Spleen (tissue), 11 donors: ENCODE data around the gene RBPJL. TPM values are rescaled to one million over a fixed set of nuclear protein-coding genes. Genes with fewer than 3 reads are reported as not detected.

Experiments
- DNase-seq: peaks from one replicate; pipeline ENCODE4 v3.0.0-alpha.2; 2020
- H3K27ac ChIP-seq, 8 donors: fragments of 200-600 bp; sonication (generic) in 7 of 8; 1 replicate in 4 of 8; 2 replicates in 4 of 8; pipeline versions ENCODE4 v1.5.0 to v1.8.0; 2016 to 2021; ENCODE audit warnings: inconsistent platforms in 4 of 8, mild to moderate bottlenecking in 4 of 8, moderate library complexity in 1 of 8
- H3K27me3 ChIP-seq, 7 donors: fragments of 200-600 bp; sonication (generic) in 6 of 7; replicated peaks in 1 of 7; 1 replicate in 4 of 7; 2 replicates in 3 of 7; pipeline versions ENCODE4 v1.5.0 to v1.8.0; 2016 to 2021; ENCODE audit warnings: inconsistent platforms in 3 of 7, mild to moderate bottlenecking in 1 of 7
- H3K36me3 ChIP-seq, 6 donors: fragments of 200-600 bp; sonication (generic) in 5 of 6; 1 replicate in 4 of 6; 2 replicates in 2 of 6; pipeline versions ENCODE4 v1.5.0 to v1.8.0; 2016 to 2021; ENCODE audit warnings: inconsistent platforms in 2 of 6
- H3K4me1 ChIP-seq, 6 donors: fragments of 200-600 bp; sonication (generic) in 5 of 6; 1 replicate in 3 of 6; 2 replicates in 3 of 6; pipeline versions ENCODE4 v1.5.0 to v1.8.0; 2016 to 2021; ENCODE audit warnings: inconsistent platforms in 3 of 6
- H3K4me3 ChIP-seq, 8 donors: fragments of 200-600 bp; sonication (generic) in 7 of 8; 1 replicate in 4 of 8; 2 replicates in 4 of 8; pipeline versions ENCODE4 v1.5.0 to v1.8.0; 2016 to 2021; ENCODE audit warnings: inconsistent platforms in 4 of 8, mild to moderate bottlenecking in 4 of 8, moderate library complexity in 2 of 8
- H3K9me3 ChIP-seq, 8 donors: fragments of 200-600 bp; sonication (generic) in 7 of 8; 1 replicate in 4 of 8; 2 replicates in 4 of 8; pipeline versions ENCODE4 v1.5.0 to v1.8.0; 2016 to 2021; ENCODE audit warnings: inconsistent platforms in 4 of 8
- POLR2A ChIP-seq, 3 donors: fragments of 450-650 bp; IDR thresholded peaks; one replicate each; pipeline ENCODE4 v1.5.1; 2017; ENCODE audit warnings: antibody characterized with exemption in 3 of 3, mild to moderate bottlenecking in 1 of 3
- POLR2AphosphoS5 ChIP-seq, 3 donors: sonication (generic); formaldehyde crosslinking; IDR thresholded peaks; one replicate each; pipeline ENCODE4 v1.5.1; 2017; ENCODE audit warnings: antibody characterized with exemption in 3 of 3
- WGBS, 5 donors: extraction: QIAGEN DNeasy Blood & Tissue Kit in 3 of 5; methylation state at CpG; one replicate each; pipeline versions ENCODE4 v1.1.5 to v1.1.7; 2013 to 2018; 5-methylcytosine and 5-hydroxymethylcytosine counted together
- intact Hi-C: fragments of 100-400 bp; cut with DNase I; formaldehyde crosslinking; loops from one replicate; pipeline ENCODE4 v1.15.0; 2023; ENCODE audit warnings: low total_unique reads
- polyA plus RNA-seq, 3 donors: library from polyadenylated mRNA; stranded (reverse); fragments of 200-250 nt; gene quantifications; one replicate each; pipeline ENCODE4 v1.2.1, GENCODE V29; 2013
- total RNA-seq, 7 donors: library from RNA; depleted of rRNA in 3 of 7; stranded (reverse); fragments of >200 nt in 3 of 7; fragmentation: NEBNext Ultra II Directional in 4 of 7; extraction: Animal tissue kit (Norgen Biotek cat#: 25700) in 4 of 7; gene quantifications; one replicate each; pipeline versions ENCODE4 v1.1.0 to v1.2.1, GENCODE V29; 2016 to 2021
- TF ChIP-seq, protein P1 (sequence below), 11 experiments: fragments of 200-600 bp in 7 of 11; fragments of 450-650 bp in 4 of 11; sonication (generic) in 4 of 11; IDR thresholded peaks in 8 of 11; conservative IDR thresholded peaks in 3 of 11; 1 replicate in 7 of 11; 2 replicates in 4 of 11; pipeline versions ENCODE4 v1.4.0 to v1.8.0; 2016 to 2021; ENCODE audit warnings: antibody characterized with exemption in 11 of 11, inconsistent platforms in 4 of 11, mild to moderate bottlenecking in 1 of 11
- donor health status: healthy with polysubstance abuse.
- donor health status: DM: no; HTN: no; CAD: no; lungs with moderate emphysema.
- donor health status: DM: no; HTN: no; CAD: no.
- donor health status: Bipolar disorder and iron deficiency.
- donor health status: healthy.
- donor health status: DM: no; HTN: no; CAD: no.
- donor health status: DM: yes; HTN: yes; CAD: no.

Gene RBPJL
- total and polyA plus RNA-seq, 10 donors = 0.05 to 0.09 TPM; not detected in 8

DNA sequence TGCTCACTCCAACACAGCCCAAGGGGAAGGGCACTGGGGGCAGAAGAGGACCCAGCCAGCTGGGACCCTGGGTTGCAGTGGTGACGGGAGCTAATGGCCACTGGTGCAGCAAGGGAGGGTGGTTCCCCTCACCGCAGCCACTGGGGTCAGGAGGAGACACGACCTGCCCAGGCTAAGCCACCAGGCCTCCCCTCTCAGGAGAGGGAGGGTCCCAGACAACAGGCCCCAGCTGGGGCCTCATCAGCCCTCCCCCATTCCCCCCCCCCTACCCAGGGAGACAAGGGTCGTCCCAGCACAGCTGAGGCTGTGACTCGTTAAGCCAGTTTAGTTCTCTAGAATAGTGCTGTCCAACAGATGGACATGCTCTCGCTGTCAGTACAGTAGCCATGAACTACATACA, 18.7 kb downstream of the RBPJL start:
- no peak for DNase-seq
- H3K27ac ChIP-seq = no peak overlapping the region
- intact Hi-C loops = no loop called here
- 80 to 88% (median 83%) methylated on average over 6 of the region's 6 CpGs for WGBS, 5 donors
- H3K27me3 ChIP-seq = no peaks in the 10 kb centered on the region
- peaks cover 0 to 22% (median 13%) of the 10 kb centered on the region in 6 donors for H3K4me1 ChIP-seq
- H3K9me3 ChIP-seq = no peaks in the 10 kb centered on the region
- H3K36me3 ChIP-seq = peaks cover 0 to 33% (median 2%) of the 10 kb centered on the region in 6 donors
- no peak overlapping the region for H3K4me3 ChIP-seq
- TF ChIP-seq POLR2A (IDR thresholded peaks at IDR 0.05) (no peak), POLR2AphosphoS5 (IDR thresholded peaks at IDR 0.05) (no peak)
- TF ChIP-seq, protein P1, sequence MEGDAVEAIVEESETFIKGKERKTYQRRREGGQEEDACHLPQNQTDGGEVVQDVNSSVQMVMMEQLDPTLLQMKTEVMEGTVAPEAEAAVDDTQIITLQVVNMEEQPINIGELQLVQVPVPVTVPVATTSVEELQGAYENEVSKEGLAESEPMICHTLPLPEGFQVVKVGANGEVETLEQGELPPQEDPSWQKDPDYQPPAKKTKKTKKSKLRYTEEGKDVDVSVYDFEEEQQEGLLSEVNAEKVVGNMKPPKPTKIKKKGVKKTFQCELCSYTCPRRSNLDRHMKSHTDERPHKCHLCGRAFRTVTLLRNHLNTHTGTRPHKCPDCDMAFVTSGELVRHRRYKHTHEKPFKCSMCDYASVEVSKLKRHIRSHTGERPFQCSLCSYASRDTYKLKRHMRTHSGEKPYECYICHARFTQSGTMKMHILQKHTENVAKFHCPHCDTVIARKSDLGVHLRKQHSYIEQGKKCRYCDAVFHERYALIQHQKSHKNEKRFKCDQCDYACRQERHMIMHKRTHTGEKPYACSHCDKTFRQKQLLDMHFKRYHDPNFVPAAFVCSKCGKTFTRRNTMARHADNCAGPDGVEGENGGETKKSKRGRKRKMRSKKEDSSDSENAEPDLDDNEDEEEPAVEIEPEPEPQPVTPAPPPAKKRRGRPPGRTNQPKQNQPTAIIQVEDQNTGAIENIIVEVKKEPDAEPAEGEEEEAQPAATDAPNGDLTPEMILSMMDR (IDR thresholded peaks at IDR 0.05 in 8 of 11, conservative IDR thresholded peaks at IDR 0.05 in 3 of 11) = no peak

DNA sequence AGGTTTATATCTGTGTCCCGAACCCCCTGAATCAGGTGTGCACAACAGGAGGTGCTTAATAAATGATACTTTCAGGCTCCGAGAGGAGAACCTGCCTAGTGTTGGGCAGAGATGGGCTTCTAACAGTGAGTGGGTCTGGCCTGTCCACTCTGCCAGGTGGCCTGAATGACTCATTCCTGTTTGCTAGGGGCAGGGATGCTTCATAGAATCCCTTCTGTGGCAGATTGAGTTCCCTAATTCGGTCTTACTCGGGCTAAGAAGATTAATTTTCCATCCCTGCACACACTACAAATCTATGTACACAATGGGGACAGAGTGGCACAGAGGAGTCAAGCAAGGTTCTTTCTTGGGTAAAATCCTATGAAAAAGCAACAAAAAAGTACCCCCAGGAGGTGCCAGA, 21.8 kb downstream of the RBPJL start:
- intact Hi-C loops = no loop called here
- TF ChIP-seq, protein P1 (IDR thresholded peaks at IDR 0.05 in 8 of 11, conservative IDR thresholded peaks at IDR 0.05 in 3 of 11) = no peak
- TF ChIP-seq POLR2A (IDR thresholded peaks at IDR 0.05) (no peak), POLR2AphosphoS5 (IDR thresholded peaks at IDR 0.05) (no peak)
- DNase-seq = no peak
- H3K36me3 ChIP-seq = peaks cover 0 to 60% (median 2%) of the 10 kb centered on the region in 6 donors
- no peaks in the 10 kb centered on the region for H3K27me3 ChIP-seq
- H3K9me3 ChIP-seq = no peaks in the 10 kb centered on the region
- no peak overlapping the region for H3K4me3 ChIP-seq
- H3K27ac ChIP-seq = no peak overlapping the region
- H3K4me1 ChIP-seq = no peaks in the 10 kb centered on the region
- WGBS, 5 donors = 91 to 97% (median 92%) methylated on average over 4 of the region's 4 CpGs

DNA sequence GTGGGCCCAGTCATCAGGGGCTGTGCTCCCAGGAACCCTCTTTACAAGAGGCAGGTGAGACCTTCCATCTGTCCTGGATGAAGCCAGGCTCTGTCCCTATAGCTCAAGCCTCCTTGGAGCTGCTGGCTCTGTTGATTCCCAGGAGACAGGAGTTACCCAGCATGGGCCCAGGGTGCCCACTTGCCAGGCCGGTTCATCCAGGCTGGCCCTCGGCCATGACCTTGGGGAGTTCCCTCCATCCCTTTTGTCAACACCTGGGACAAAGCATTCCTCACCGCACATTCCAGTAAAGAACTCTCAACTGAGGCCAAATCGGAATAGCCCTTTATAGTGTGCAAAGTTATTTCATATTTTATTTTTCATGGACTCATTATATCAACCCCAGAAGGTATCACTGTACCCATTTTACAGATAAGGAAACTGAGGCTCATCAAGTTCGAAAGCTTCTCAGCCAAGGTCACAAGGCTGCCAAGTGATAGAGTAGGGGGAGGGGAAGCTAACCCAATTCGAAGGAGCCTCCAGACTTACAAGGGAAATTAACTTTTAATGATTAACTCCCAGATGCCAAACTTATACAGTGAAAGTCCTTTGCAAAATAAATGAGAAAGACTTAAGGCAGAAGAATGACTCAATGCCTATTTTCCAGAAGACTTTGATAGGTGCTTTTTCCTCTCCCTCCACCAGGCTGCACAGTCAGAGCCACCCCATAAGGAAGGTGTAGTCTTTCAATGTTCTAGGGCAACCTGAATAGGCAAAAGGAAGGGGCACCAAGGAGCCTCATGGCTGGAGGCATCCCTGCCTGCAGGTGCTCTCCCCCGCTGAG, 23.1 kb downstream of the RBPJL start:
- WGBS, 5 donors = 83 to 88% (median 87%) methylated on average over 7 of the region's 7 CpGs
- no peak overlapping the region for H3K27ac ChIP-seq
- H3K36me3 ChIP-seq = peaks cover 0 to 68% (median 2%) of the 10 kb centered on the region in 6 donors
- H3K4me1 ChIP-seq = no peaks in the 10 kb centered on the region
- H3K9me3 ChIP-seq = no peaks in the 10 kb centered on the region
- no peaks in the 10 kb centered on the region for H3K27me3 ChIP-seq
- TF ChIP-seq, protein P1 (IDR thresholded peaks at IDR 0.05 in 8 of 11, conservative IDR thresholded peaks at IDR 0.05 in 3 of 11) = no peak
- no peak for TF ChIP-seq POLR2A (IDR thresholded peaks at IDR 0.05)
- TF ChIP-seq POLR2AphosphoS5 (IDR thresholded peaks at IDR 0.05) = no peak
- DNase-seq = no peak
- no peak overlapping the region for H3K4me3 ChIP-seq
- intact Hi-C loops = no loop called here

DNA sequence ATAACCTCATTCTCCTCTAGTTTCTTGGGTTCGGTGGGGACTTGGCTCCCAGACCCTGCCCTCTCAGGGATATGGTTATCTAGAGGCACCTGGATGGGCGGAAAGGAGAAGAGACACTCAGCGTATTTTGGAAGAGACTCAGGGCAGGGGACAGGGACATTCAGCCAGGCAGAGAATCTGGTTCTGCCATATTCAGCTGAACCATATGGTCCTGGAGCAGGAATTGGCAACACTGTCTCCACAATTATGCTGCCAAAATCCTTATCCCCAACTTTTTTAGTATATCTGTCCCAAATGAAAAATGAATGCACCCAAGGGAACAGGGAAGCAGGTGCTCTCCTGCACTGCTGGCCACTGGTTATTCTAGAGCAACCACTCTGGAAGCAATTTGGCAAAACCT, 23.8 kb downstream of the RBPJL start:
- H3K4me1 ChIP-seq = no peaks in the 10 kb centered on the region
- WGBS, 5 donors = 90 to 100% (median 97%) methylated on average over 3 of the region's 3 CpGs
- no peak for DNase-seq
- H3K9me3 ChIP-seq = no peaks in the 10 kb centered on the region
- H3K4me3 ChIP-seq = no peak overlapping the region
- TF ChIP-seq, protein P1 (IDR thresholded peaks at IDR 0.05 in 8 of 11, conservative IDR thresholded peaks at IDR 0.05 in 3 of 11) = no peak
- no peak for TF ChIP-seq POLR2AphosphoS5 (IDR thresholded peaks at IDR 0.05)
- TF ChIP-seq POLR2A (IDR thresholded peaks at IDR 0.05) = no peak
- H3K36me3 ChIP-seq = peaks cover 0 to 76% (median 2%) of the 10 kb centered on the region in 6 donors
- H3K27ac ChIP-seq = no peak overlapping the region
- intact Hi-C loops = no loop called here
- no peaks in the 10 kb centered on the region for H3K27me3 ChIP-seq
